ENCODE measurements around the gene MAP3K7CL.

MAP3K7CL gene

DNA sequence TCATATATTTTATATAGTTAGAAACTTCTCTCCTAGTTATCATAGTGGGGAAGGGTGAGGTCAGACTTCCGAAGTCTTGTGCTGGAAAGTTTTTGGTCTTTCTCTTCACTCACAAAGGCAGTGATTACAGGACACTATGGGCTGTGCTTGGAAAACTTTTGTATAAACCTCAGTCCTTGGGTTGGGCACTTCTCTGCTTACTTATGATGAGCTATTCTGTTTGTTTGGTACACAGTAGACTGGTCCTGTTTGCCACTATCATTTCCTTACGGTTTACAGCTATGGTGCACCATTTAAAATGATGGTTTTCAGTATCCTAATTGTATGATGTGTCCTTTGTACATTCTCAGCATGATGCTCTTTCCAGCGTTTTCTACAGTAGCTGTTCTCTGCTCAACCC lies 75.5 kb downstream of the MAP3K7CL start:
- Histone ChIP-seq H4K12ac (ENCODE audit: low read depth, low read length) (no peak overlapping the region), H4K8ac (ENCODE audit: low read depth, low read length) (no peak overlapping the region), H2BK120ac (ENCODE audit: insufficient read depth, low read length, poor library complexity) (no peak overlapping the region), H3K27me3 (ENCODE audit: insufficient read depth, low read length) (no peaks in the 10 kb centered on the region), H3K9ac (ENCODE audit: low read length) (no peak overlapping the region), H3K9me3 (ENCODE audit: insufficient read depth, low read depth, low read length) (no peaks in the 10 kb centered on the region), H2AK5ac (ENCODE audit: low read length) (no peak overlapping the region), H3K4me3 (ENCODE audit: low read depth, low read length) (no peak overlapping the region), H3K4me1 (ENCODE audit: control insufficient read depth in 1 of 2, insufficient read depth in 2 of 2, low read length in 2 of 2) (no peaks in the 10 kb centered on the region), H3K14ac (ENCODE audit: low read length) (no peak overlapping the region), H2BK5ac (ENCODE audit: low read depth, low read length, poor library complexity) (no peak overlapping the region), H3K4me2 (ENCODE audit: low read length) (no peak overlapping the region), H3K27ac (ENCODE audit: low read depth, low read length) (no peak overlapping the region), H2AFZ (ENCODE audit: insufficient read depth, low read length, poor library complexity) (no peak overlapping the region), H3K79me1 (ENCODE audit: low read length) (no peaks in the 10 kb centered on the region), H3K36me3 (ENCODE audit: control insufficient read depth in 1 of 2, insufficient read depth in 2 of 2, low read length in 2 of 2) (no peaks in the 10 kb centered on the region), H3K18ac (ENCODE audit: low read length) (no peak overlapping the region), H2BK12ac (ENCODE audit: low read length) (no peak overlapping the region), H3K23ac (ENCODE audit: low read length) (no peak overlapping the region), H4K91ac (ENCODE audit: low read depth, low read length) (no peak overlapping the region), H3K79me2 (ENCODE audit: control insufficient read depth, insufficient read depth, low read length, poor library complexity) (no peaks in the 10 kb centered on the region), H3K4ac (ENCODE audit: low read depth, low read length) (no peak overlapping the region)
- no peak for DNase-seq
- no CpG with 5 or more reads among the region's 3 CpGs for WGBS (ENCODE audit: extremely low coverage, insufficient coverage, insufficient read length)

DNA sequence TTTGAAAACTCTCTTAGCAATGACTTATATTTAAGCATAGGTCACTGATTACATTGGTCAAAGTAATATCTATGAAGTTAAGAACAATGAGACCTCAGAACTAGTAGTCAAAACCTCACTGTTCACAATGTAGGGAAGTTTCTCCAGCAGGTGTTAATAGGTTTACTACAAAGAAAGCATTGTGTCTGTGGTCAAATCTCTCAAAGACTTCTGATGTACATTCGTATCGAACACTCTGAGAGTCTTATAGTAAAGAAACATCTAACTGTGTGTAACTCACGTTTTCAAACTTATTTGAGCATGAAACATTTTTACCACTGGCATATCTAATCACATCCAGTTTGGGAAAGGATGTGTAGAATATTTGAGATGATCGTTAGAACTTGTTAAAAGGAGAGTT lies 76.0 kb downstream of the MAP3K7CL start:
- no peak overlapping the region for H2AFZ ChIP-seq (ENCODE audit: insufficient read depth, low read length, poor library complexity)
- H3K14ac ChIP-seq (ENCODE audit: low read length): no peak overlapping the region
- no peak overlapping the region for H4K91ac ChIP-seq (ENCODE audit: low read depth, low read length)
- no peak overlapping the region for H3K23ac ChIP-seq (ENCODE audit: low read length)
- H3K79me1 ChIP-seq (ENCODE audit: low read length): no peaks in the 10 kb centered on the region
- no peak for DNase-seq
- no peaks in the 10 kb centered on the region for H3K79me2 ChIP-seq (ENCODE audit: control insufficient read depth, insufficient read depth, low read length, poor library complexity)
- H3K4me3 ChIP-seq (ENCODE audit: low read depth, low read length): no peak overlapping the region
- no peaks in the 10 kb centered on the region for H3K4me1 ChIP-seq (ENCODE audit: control insufficient read depth in 1 of 2, insufficient read depth in 2 of 2, low read length in 2 of 2)
- no peak overlapping the region for H3K4me2 ChIP-seq (ENCODE audit: low read length)
- no peaks in the 10 kb centered on the region for H3K9me3 ChIP-seq (ENCODE audit: insufficient read depth, low read depth, low read length)
- no peak overlapping the region for H3K4ac ChIP-seq (ENCODE audit: low read depth, low read length)
- no peak overlapping the region for H2AK5ac ChIP-seq (ENCODE audit: low read length)
- H3K18ac ChIP-seq (ENCODE audit: low read length): no peak overlapping the region
- no peaks in the 10 kb centered on the region for H3K27me3 ChIP-seq (ENCODE audit: insufficient read depth, low read length)
- H2BK12ac ChIP-seq (ENCODE audit: low read length): no peak overlapping the region
- H3K27ac ChIP-seq (ENCODE audit: low read depth, low read length): no peak overlapping the region
- H2BK120ac ChIP-seq (ENCODE audit: insufficient read depth, low read length, poor library complexity): no peak overlapping the region
- WGBS (ENCODE audit: extremely low coverage, insufficient coverage, insufficient read length): 100% methylated on average over 1 of the region's 4 CpGs
- no peak overlapping the region for H3K9ac ChIP-seq (ENCODE audit: low read length)
- H4K8ac ChIP-seq (ENCODE audit: low read depth, low read length): no peak overlapping the region
- H4K12ac ChIP-seq (ENCODE audit: low read depth, low read length): no peak overlapping the region
- H2BK5ac ChIP-seq (ENCODE audit: low read depth, low read length, poor library complexity): no peak overlapping the region
- H3K36me3 ChIP-seq (ENCODE audit: control insufficient read depth in 1 of 2, insufficient read depth in 2 of 2, low read length in 2 of 2): no peaks in the 10 kb centered on the region

DNA sequence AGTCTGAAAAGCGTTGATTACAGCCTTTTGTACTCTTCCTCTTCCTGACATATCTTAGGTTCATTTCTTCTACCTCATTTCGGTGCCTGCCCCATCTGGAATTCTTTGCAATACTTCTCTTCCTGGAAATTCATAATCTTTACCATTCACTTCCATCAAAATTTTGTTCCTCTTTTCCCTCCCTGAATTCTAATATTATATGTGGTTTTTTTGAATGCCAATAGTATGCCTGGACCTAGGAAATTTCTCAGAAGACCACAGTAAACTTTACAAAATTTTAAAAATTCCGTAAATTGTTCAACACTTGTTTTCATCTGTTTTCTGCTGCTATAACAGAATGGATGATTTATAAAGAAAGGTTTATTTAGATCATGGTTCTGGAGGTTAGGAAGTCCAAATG lies 76.8 kb downstream of the MAP3K7CL start:
- H3K27ac ChIP-seq (ENCODE audit: low read depth, low read length): no peak overlapping the region
- no peak overlapping the region for H2BK120ac ChIP-seq (ENCODE audit: insufficient read depth, low read length, poor library complexity)
- H3K4me1 ChIP-seq (ENCODE audit: control insufficient read depth in 1 of 2, insufficient read depth in 2 of 2, low read length in 2 of 2): no peaks in the 10 kb centered on the region
- no CpG with 5 or more reads among the region's 3 CpGs for WGBS (ENCODE audit: extremely low coverage, insufficient coverage, insufficient read length)
- H3K14ac ChIP-seq (ENCODE audit: low read length): no peak overlapping the region
- H4K12ac ChIP-seq (ENCODE audit: low read depth, low read length): no peak overlapping the region
- no peaks in the 10 kb centered on the region for H3K9me3 ChIP-seq (ENCODE audit: insufficient read depth, low read depth, low read length)
- no peak for DNase-seq
- no peaks in the 10 kb centered on the region for H3K79me2 ChIP-seq (ENCODE audit: control insufficient read depth, insufficient read depth, low read length, poor library complexity)
- no peak overlapping the region for H2AFZ ChIP-seq (ENCODE audit: insufficient read depth, low read length, poor library complexity)
- no peaks in the 10 kb centered on the region for H3K79me1 ChIP-seq (ENCODE audit: low read length)
- H3K4me3 ChIP-seq (ENCODE audit: low read depth, low read length): no peak overlapping the region
- H2BK5ac ChIP-seq (ENCODE audit: low read depth, low read length, poor library complexity): no peak overlapping the region
- no peak overlapping the region for H2BK12ac ChIP-seq (ENCODE audit: low read length)
- H4K8ac ChIP-seq (ENCODE audit: low read depth, low read length): no peak overlapping the region
- no peaks in the 10 kb centered on the region for H3K36me3 ChIP-seq (ENCODE audit: control insufficient read depth in 1 of 2, insufficient read depth in 2 of 2, low read length in 2 of 2)
- no peak overlapping the region for H3K4me2 ChIP-seq (ENCODE audit: low read length)
- H3K4ac ChIP-seq (ENCODE audit: low read depth, low read length): no peak overlapping the region
- no peak overlapping the region for H3K18ac ChIP-seq (ENCODE audit: low read length)
- H4K91ac ChIP-seq (ENCODE audit: low read depth, low read length): no peak overlapping the region
- no peak overlapping the region for H2AK5ac ChIP-seq (ENCODE audit: low read length)
- no peaks in the 10 kb centered on the region for H3K27me3 ChIP-seq (ENCODE audit: insufficient read depth, low read length)
- no peak overlapping the region for H3K9ac ChIP-seq (ENCODE audit: low read length)
- no peak overlapping the region for H3K23ac ChIP-seq (ENCODE audit: low read length)

DNA sequence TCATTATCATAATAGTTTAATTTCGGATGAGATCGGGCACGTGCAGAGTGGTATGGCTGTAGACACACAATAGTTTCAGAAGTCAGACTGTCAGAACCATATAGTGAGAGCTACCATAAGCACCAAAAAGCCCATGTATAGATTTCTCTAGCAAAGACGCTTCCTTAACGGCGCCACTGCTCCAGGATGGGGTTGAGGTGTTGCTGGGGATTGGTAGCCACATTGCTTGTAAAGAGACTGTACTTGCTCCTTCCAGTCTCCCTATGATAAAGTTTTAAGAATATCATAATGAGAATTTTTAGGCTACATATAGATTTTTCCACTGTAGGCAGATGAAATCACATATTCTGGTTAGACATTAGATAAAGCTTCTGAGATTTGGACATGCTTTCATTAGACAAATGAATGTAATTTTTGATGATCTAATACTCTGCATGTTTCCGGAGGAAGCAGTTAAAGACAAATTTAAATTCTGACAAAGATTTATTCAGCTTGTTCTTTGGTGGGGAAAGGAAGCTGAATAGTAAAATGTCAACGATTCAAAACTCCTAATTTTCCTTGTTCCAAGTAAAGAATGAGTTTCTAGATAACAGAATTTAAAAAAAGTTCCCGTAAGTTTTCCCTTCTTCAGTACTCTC lies 77.7 kb downstream of the MAP3K7CL start:
- WGBS (ENCODE audit: extremely low coverage, insufficient coverage, insufficient read length): no CpG with 5 or more reads among the region's 9 CpGs
- Histone ChIP-seq H3K14ac (ENCODE audit: low read length) (no peak overlapping the region), H3K23ac (ENCODE audit: low read length) (no peak overlapping the region), H3K4me3 (ENCODE audit: low read depth, low read length) (no peak overlapping the region), H4K8ac (ENCODE audit: low read depth, low read length) (no peak overlapping the region), H2BK12ac (ENCODE audit: low read length) (no peak overlapping the region), H2AFZ (ENCODE audit: insufficient read depth, low read length, poor library complexity) (no peak overlapping the region), H3K9ac (ENCODE audit: low read length) (no peak overlapping the region), H3K27ac (ENCODE audit: low read depth, low read length) (no peak overlapping the region), H3K27me3 (ENCODE audit: insufficient read depth, low read length) (no peaks in the 10 kb centered on the region), H2AK5ac (ENCODE audit: low read length) (no peak overlapping the region), H3K4me2 (ENCODE audit: low read length) (no peak overlapping the region), H3K79me2 (ENCODE audit: control insufficient read depth, insufficient read depth, low read length, poor library complexity) (no peaks in the 10 kb centered on the region), H2BK5ac (ENCODE audit: low read depth, low read length, poor library complexity) (no peak overlapping the region), H3K4me1 (ENCODE audit: control insufficient read depth in 1 of 2, insufficient read depth in 2 of 2, low read length in 2 of 2) (no peaks in the 10 kb centered on the region), H4K91ac (ENCODE audit: low read depth, low read length) (no peak overlapping the region), H3K9me3 (ENCODE audit: insufficient read depth, low read depth, low read length) (no peaks in the 10 kb centered on the region), H2BK120ac (ENCODE audit: insufficient read depth, low read length, poor library complexity) (no peak overlapping the region), H4K12ac (ENCODE audit: low read depth, low read length) (no peak overlapping the region), H3K18ac (ENCODE audit: low read length) (no peak overlapping the region), H3K79me1 (ENCODE audit: low read length) (no peaks in the 10 kb centered on the region), H3K4ac (ENCODE audit: low read depth, low read length) (no peak overlapping the region), H3K36me3 (ENCODE audit: control insufficient read depth in 1 of 2, insufficient read depth in 2 of 2, low read length in 2 of 2) (no peaks in the 10 kb centered on the region)
- no peak for DNase-seq

All from trophoblast cell (in vitro differentiated cells and primary cell).